ENCODE measurements around the gene DPY19L2.
"Not testable (repeated sequence)": the region's sequence is repeated elsewhere in the genome, so short reads cannot be mapped to it uniquely, and the experiment has no call there.

DPY19L2 gene

GRCh38 chr12:63658501-63658900 is 9.8 kb downstream of the DPY19L2 start:
- DNase-seq (ENCODE audit: low spot score): not testable (repeated sequence)

GRCh38 chr12:63656407-63656806 is 11.9 kb downstream of the DPY19L2 start:
- DNase-seq (ENCODE audit: low spot score): not testable (repeated sequence)

GRCh38 chr12:63655543-63656257 is 12.6 kb downstream of the DPY19L2 start:
- not testable (repeated sequence) for DNase-seq (ENCODE audit: low spot score)

GRCh38 chr12:63654481-63654880 is 13.8 kb downstream of the DPY19L2 start:
- not testable (repeated sequence) for DNase-seq (ENCODE audit: low spot score)

- DNase-seq (ENCODE audit: low spot score): not testable (repeated sequence)
These were observed 18.8 kb downstream of the DPY19L2 start for GRCh38 chr12:63649517-63649916.

- not testable (repeated sequence) for DNase-seq (ENCODE audit: low spot score)
These were observed 24.7 kb downstream of the DPY19L2 start for GRCh38 chr12:63643381-63644140.

- not testable (repeated sequence) for DNase-seq (ENCODE audit: low spot score)
These were observed 44.0 kb downstream of the DPY19L2 start for GRCh38 chr12:63624258-63624657.

GRCh38 chr12:63615544-63615943 is 52.7 kb downstream of the DPY19L2 start:
- not testable (repeated sequence) for DNase-seq (ENCODE audit: low spot score)

- DNase-seq (ENCODE audit: low spot score): not testable (repeated sequence)
These were observed 57.0 kb downstream of the DPY19L2 start for GRCh38 chr12:63611285-63611684.

GRCh38 chr12:63609281-63609680 is 59.0 kb downstream of the DPY19L2 start:
- DNase-seq (ENCODE audit: low spot score): not testable (repeated sequence)

GRCh38 chr12:63604985-63605384 is 63.3 kb downstream of the DPY19L2 start:
- DNase-seq (ENCODE audit: low spot score): not testable (repeated sequence)

GRCh38 chr12:63594828-63595227 is 73.5 kb downstream of the DPY19L2 start:
- DNase-seq (ENCODE audit: low spot score): not testable (repeated sequence)

- DNase-seq (ENCODE audit: low spot score): not testable (repeated sequence)
These were observed 83.9 kb downstream of the DPY19L2 start for GRCh38 chr12:63584426-63584825.

GRCh38 chr12:63583289-63583688 is 85.0 kb downstream of the DPY19L2 start:
- DNase-seq (ENCODE audit: low spot score): not testable (repeated sequence)

- not testable (repeated sequence) for DNase-seq (ENCODE audit: low spot score)
These were observed 90.7 kb downstream of the DPY19L2 start for GRCh38 chr12:63577631-63578030.

- DNase-seq (ENCODE audit: low spot score): not testable (repeated sequence)
These were observed 96.3 kb downstream of the DPY19L2 start for GRCh38 chr12:63572038-63572437.

GRCh38 chr12:63558445-63558844 is 109.8 kb downstream of the DPY19L2 start:
- DNase-seq (ENCODE audit: low spot score): not testable (repeated sequence)

- DNase-seq (ENCODE audit: low spot score): not testable (repeated sequence)
These were observed 116.9 kb downstream of the DPY19L2 start for GRCh38 chr12:63551397-63551796.

GRCh38 chr12:63549034-63549433 is 119.3 kb downstream of the DPY19L2 start:
- not testable (repeated sequence) for DNase-seq (ENCODE audit: low spot score)

- not testable (repeated sequence) for DNase-seq (ENCODE audit: low spot score)
These were observed 122.9 kb downstream of the DPY19L2 start for GRCh38 chr12:63545298-63545916.

- not testable (repeated sequence) for DNase-seq (ENCODE audit: low spot score)
These were observed 129.6 kb downstream of the DPY19L2 start for GRCh38 chr12:63538656-63539055.

- not testable (repeated sequence) for DNase-seq (ENCODE audit: low spot score)
These were observed 130.5 kb downstream of the DPY19L2 start for GRCh38 chr12:63537838-63538237.

GRCh38 chr12:63529641-63530040 is 138.7 kb downstream of the DPY19L2 start:
- not testable (repeated sequence) for DNase-seq (ENCODE audit: low spot score)
